Hematopoietic multipotent progenitor cell treated with erythropoietin and hydrocortisone succinate and interleukin-3 and kit ligand, for 4 days (in vitro differentiated cells): ENCODE results near the gene COL20A1.

Source experiments
- DNase-seq: peaks from one replicate; pipeline ENCODE4 v3.0.0-alpha.2; 2015

The COL20A1 gene

GRCh38 chr20:63351811-63352591 lies 59.0 kb downstream of the COL20A1 start:
- DNase-seq = no peak

- no peak for DNase-seq
Measured at GRCh38 chr20:63352811-63353221, 59.8 kb downstream of the COL20A1 start.

- DNase-seq = no peak
Measured at GRCh38 chr20:63354636-63355350, 61.8 kb downstream of the COL20A1 start.

- no peak for DNase-seq
Measured at GRCh38 chr20:63355781-63356295, 62.9 kb downstream of the COL20A1 start.

GRCh38 chr20:63356511-63356910 lies 63.5 kb downstream of the COL20A1 start:
- DNase-seq = no peak

- no peak for DNase-seq
Measured at GRCh38 chr20:63356931-63357879, 64.2 kb downstream of the COL20A1 start.

GRCh38 chr20:63357921-63358905 lies 65.2 kb downstream of the COL20A1 start:
- no peak for DNase-seq

GRCh38 chr20:63359164-63359934 lies 66.4 kb downstream of the COL20A1 start:
- no peak for DNase-seq

- no peak for DNase-seq
Measured at GRCh38 chr20:63359937-63360849, 67.2 kb downstream of the COL20A1 start.

GRCh38 chr20:63360850-63361518 lies 68.0 kb downstream of the COL20A1 start, which contains the start of gene CHRNA4:
CHRNA4 (minus strand) TSS chr20:63361349; CDS start chr20:63361165, 184 bp downstream.
- no peak for DNase-seq

- DNase-seq = no peak
Measured at GRCh38 chr20:63361519-63362435, 68.8 kb downstream of the COL20A1 start.

GRCh38 chr20:63362436-63363009 lies 69.5 kb downstream of the COL20A1 start:
- no peak for DNase-seq

- no peak for DNase-seq
Measured at GRCh38 chr20:63363013-63363957, 70.3 kb downstream of the COL20A1 start.

- DNase-seq = no peak
Measured at GRCh38 chr20:63363981-63364561, 71.1 kb downstream of the COL20A1 start.

- no peak for DNase-seq
Measured at GRCh38 chr20:63364801-63365585, 72.0 kb downstream of the COL20A1 start.
